Hematopoietic multipotent progenitor cell treated with erythropoietin and hydrocortisone succinate and interleukin-3 and kit ligand, for 17 days (in vitro differentiated cells): ENCODE measurements around the gene UNCX.

Experiments
- DNase-seq: peaks from one replicate; pipeline ENCODE4 v3.0.0-alpha.2; 2015; ENCODE audit warnings: low spot score

Gene UNCX

DNA sequence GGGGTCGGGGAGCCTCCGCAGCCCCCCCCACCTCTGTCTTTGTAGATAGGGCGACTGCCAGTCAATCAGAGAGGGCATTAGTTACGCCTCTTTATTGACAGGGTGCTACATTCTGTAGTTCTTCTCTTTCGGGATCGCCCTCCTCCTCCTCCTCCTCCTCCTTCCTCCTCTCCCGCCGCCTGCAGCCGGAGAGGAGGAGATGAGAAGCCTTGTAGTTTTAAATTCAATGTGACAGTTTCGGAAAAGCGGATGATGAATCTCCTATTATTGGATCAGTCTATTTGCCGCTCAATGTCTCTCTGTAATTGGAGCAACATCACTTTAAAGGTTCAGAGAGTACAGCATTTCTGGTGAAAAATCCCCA is 587 bp upstream of the UNCX start:
- no peak for DNase-seq

DNA sequence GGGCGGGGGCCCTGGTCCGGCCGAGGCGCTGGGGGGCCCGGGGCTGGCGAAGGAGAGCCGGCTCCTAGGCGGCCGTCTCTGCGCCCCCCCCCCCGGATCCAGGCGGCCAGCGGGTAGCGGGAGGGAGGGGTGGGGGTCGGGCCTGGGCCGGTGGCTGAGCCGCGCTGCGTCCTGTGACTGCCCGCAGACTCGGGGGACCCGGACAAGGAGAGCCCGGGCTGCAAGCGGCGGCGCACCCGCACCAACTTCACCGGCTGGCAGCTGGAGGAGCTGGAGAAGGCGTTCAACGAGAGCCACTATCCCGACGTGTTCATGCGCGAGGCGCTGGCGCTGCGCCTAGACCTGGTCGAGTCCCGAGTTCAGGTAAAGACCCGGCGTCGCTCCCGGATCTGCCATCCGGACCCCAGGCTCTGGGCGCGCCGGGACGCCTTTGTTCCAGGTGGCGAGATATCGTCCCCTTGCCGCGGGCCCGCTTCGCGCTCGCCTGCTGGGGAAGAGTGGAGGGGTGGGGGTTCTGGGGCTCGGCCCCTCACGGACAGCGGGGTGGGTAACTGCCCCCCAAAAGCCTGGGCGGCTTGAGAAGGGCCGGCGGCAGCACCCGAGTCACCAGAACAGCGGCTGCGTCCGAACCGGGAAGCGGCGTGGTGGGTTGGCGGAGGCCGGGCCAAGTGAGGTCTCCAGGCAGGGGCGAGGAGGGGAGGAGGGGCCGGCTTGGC is 819 bp downstream of the UNCX start:
- no peak for DNase-seq

GRCh38 chr7:1234049-1234880 is 1.6 kb downstream of the UNCX start:
- no peak for DNase-seq

DNA sequence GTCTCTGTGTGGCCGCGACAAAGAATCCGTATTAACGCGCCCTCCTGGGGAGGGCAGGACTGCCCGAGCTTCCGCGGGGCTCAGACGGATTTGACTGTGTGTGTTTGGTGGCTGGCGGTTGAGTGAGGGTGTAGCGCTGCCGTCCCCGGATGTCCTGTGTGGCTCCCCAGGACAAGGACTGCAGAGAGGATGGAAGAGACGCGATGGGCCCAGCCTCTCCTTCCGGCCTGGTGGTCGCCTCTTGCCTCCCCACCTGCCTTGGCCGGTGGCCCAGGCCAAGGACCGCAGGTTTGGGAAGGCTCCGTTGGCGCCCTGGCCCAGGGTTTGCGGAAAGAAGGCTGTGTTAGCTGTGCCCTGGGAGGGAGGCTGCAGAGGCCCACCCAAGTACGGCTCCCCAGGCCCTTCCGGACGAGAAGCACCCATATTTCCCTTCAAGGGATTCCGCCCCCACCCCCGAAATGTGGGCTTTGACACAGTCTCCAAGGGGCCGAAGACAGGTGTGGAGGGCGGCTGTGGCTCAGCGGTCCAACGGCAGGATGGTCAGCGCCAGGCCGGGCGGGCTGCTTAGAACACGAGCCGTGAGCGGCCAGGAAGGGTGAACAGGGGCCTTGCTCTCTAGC is 2.3 kb downstream of the UNCX start:
- DNase-seq = no peak

DNA sequence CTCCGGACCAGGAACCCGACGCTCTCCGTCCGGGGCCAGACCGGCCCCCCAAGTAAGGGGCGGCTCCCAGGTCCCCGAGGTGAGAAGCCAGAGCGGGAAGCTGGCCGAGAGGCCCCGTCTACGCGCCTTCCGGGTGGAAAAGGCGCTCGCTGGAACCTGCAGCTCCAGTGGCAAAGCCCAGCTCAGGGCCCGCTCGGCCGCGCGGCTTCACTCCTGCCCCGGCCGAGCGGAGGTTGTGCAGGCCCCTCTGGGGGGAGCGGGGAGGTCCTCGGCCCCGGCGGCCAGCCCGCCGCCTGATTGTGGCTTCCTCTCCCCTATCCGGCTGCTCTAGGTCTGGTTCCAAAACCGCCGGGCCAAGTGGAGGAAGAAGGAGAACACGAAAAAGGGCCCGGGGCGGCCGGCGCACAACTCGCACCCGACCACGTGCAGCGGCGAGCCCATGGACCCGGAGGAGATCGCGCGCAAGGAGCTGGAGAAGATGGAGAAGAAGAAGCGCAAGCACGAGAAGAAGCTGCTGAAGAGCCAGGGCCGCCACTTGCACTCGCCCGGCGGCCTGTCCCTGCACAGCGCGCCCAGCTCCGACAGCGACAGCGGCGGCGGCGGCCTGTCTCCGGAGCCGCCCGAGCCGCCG is 2.9 kb downstream of the UNCX start:
- DNase-seq = no peak

GRCh38 chr7:1236132-1236661 is 3.5 kb downstream of the UNCX start:
- DNase-seq = no peak

DNA sequence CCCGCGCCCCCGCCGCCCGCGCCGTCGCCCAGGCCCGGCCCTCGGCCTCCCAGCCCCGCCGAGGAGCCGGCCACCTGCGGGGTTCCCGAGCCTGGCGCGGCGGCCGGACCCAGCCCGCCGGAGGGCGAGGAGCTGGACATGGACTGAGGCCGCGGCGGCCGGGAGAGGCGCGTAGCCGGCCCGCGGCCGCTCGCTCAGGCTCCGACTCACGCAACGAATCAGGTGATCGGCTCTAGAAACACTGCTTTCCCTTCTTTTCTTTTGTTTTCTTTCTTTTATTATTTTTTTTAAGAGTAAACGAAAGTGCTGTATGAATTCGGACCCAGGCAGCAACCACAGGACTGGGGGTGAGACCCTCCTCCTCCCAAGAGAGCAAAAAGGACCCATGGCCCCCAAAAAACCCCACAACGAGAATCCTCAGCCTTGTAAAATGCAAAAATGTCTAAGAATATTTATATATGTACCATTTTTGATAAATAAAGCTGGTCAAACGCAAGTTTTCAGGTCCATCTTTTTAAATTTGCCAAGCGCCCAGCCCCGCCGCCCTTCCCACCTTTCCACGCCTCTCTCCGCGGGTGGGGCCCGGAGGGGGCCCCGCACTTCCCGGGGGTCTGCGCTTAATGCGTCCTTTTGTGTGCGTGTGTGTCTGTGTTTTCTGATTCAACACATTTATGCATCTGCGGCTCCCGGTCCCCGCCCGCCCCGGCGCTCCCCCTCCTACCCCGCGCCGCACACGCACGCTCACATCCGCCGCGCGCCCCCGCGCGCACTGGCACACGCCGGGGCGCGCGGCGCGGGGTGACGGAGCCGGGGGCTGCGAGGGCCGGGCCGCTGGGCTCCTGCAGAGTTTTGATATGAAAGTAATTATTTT is 4.4 kb downstream of the UNCX start:
- DNase-seq = no peak

- DNase-seq = no peak
These were observed 5.1 kb downstream of the UNCX start for GRCh38 chr7:1237704-1238255.

- no peak for DNase-seq
These were observed 5.8 kb downstream of the UNCX start for GRCh38 chr7:1238450-1238882.

- DNase-seq = no peak
These were observed 6.5 kb downstream of the UNCX start for GRCh38 chr7:1238931-1239802.

DNA sequence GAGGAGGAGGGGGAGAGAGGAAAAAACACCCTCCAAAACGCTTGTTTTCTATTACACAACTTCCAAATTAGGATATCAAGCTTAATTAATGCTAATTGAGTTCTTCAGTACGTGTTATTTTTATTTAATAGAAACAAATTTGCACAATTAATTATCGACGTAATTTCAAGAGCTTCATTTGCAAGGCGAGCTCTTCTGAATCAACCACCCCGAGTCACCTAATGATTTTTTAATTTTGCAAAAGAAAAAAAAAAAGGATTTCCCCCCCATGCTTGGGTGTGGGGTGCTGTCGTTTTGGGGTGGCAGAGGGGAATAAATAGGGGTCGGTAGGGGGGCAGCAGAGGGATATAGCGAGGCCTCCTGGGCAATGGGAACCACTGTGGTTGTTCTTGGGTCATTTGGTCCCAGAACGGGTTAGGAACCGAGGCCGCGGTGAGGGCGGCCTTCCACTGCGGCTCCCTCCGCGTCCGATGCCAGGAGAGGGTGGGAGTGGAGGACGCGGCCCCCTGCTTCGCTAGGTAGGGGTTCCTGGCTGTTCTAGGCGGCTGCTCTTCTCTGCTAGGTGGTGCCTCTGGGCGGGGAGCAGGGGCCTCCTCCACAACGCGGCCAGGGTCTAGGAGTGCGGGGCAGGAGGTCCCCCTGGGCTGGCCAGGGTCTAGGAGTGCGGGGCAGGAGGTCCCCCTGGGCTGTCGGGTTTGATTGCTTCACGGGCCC is 7.3 kb downstream of the UNCX start:
- no peak for DNase-seq

- DNase-seq = no peak
These were observed 8.0 kb downstream of the UNCX start for GRCh38 chr7:1240517-1241257.

DNA sequence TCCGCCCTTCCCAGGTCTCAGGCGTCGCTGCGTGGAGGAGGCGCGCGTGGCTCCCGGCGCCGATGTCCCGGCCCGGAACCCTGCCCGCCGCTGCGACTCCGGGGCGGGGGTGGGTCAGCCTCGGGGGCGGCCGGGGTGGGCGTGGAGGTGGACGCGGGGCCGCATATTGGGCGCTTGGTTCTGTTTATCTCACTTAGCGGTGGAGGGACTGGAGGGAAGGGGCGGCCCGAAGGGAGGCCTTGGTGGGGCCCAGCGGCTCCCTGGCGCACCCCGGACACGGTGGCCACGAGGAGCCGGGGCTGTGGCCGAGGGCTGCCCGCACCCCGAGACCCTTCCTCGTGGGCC is 8.6 kb downstream of the UNCX start:
- no peak for DNase-seq

- DNase-seq = no peak
These were observed 9.1 kb downstream of the UNCX start for GRCh38 chr7:1241603-1242255.

GRCh38 chr7:1242256-1242605 is 9.6 kb downstream of the UNCX start:
- DNase-seq = no peak

GRCh38 chr7:1242606-1243289 is 10.1 kb downstream of the UNCX start:
- DNase-seq = no peak

DNA sequence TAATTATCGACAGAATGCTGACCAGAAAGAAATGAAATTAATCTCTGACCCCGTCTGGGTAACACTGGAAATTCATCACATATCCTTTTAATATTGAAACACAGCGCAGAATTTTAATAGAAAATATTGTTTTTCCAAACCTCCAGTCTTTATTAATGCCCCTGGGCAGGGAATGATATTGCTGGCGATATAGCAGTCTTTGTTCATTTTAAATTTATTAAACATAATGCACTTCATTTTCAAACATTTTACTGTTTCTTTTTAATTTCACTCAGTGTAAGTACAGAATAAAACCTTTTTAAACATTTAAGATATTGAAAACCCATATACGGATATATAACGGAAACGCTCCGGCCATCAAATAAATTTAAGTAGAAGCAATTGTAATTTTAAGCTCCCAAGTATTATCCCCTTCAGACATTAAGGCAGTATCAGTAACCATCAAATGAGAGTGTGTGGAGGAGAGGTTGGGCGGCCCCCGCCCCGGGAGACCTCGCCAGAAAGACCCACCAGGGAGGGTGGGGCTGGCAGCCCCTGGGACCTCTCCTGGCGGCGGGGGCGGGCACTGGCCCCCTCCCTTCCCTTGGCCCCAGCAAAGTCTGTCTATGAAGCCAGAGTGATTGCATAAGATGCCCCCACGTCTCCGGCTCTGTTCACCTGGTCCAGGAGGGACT is 10.8 kb downstream of the UNCX start:
- no peak for DNase-seq
